Measurements from ENCODE around the gene FOXP1. TPM values are rescaled to one million over a fixed set of nuclear protein-coding genes. Genes with fewer than 3 reads are reported as not detected.

FOXP1 gene
- total RNA-seq, 1 donor from 2014 or later, result 110 TPM

GRCh38 chr3:70933105-70933810 is 650.3 kb downstream of the FOXP1 start:
- H3K4me3 Mint-ChIP-seq, result no peak overlapping the region
- intact Hi-C loops (cut with micrococcal nuclease), result no loop called here
- peaks cover 4% of the 10 kb centered on the region for H3K9me3 Mint-ChIP-seq
- peaks cover 5% of the 10 kb centered on the region for H3K4me1 Mint-ChIP-seq
- no peak overlapping the region for H3K27ac Mint-ChIP-seq
- H3K36me3 Mint-ChIP-seq (ENCODE audit: low read depth), result no peaks in the 10 kb centered on the region
- peaks cover 13% of the 10 kb centered on the region for H3K27me3 Mint-ChIP-seq
- no peak for DNase-seq

GRCh38 chr3:70930066-70930465 is 653.5 kb downstream of the FOXP1 start:
- H3K27ac Mint-ChIP-seq, result no peak overlapping the region
- H3K27me3 Mint-ChIP-seq, result no peaks in the 10 kb centered on the region
- no peak overlapping the region for H3K4me3 Mint-ChIP-seq
- intact Hi-C loops (cut with micrococcal nuclease), result no loop called here
- peaks cover 4% of the 10 kb centered on the region for H3K9me3 Mint-ChIP-seq
- H3K4me1 Mint-ChIP-seq, result peaks cover 5% of the 10 kb centered on the region
- no peak for DNase-seq
- no peaks in the 10 kb centered on the region for H3K36me3 Mint-ChIP-seq (ENCODE audit: low read depth)

- Mint-ChIP-seq H3K4me3 (no peak overlapping the region), H3K36me3 (ENCODE audit: low read depth) (no peaks in the 10 kb centered on the region), H3K27ac (no peak overlapping the region), H3K27me3 (peaks cover under 1% of the 10 kb centered on the region), H3K4me1 (no peaks in the 10 kb centered on the region), H3K9me3 (peaks cover 15% of the 10 kb centered on the region)
- no peak for DNase-seq
- intact Hi-C loops (cut with micrococcal nuclease), result no loop called here
Measured at GRCh38 chr3:70927239-70927638, 656.3 kb downstream of the FOXP1 start.

GRCh38 chr3:70926835-70927234 is 656.7 kb downstream of the FOXP1 start:
- H3K27ac Mint-ChIP-seq, result no peak overlapping the region
- peaks cover 1% of the 10 kb centered on the region for H3K27me3 Mint-ChIP-seq
- no peaks in the 10 kb centered on the region for H3K36me3 Mint-ChIP-seq (ENCODE audit: low read depth)
- peaks cover 15% of the 10 kb centered on the region for H3K9me3 Mint-ChIP-seq
- DNase-seq, result no peak
- H3K4me1 Mint-ChIP-seq, result no peaks in the 10 kb centered on the region
- intact Hi-C loops (cut with micrococcal nuclease), result no loop called here
- H3K4me3 Mint-ChIP-seq, result no peak overlapping the region

GRCh38 chr3:70919661-70920060 is 663.9 kb downstream of the FOXP1 start:
- intact Hi-C loops (cut with micrococcal nuclease), result no loop called here
- no peak overlapping the region for H3K4me3 Mint-ChIP-seq
- H3K4me1 Mint-ChIP-seq, result no peaks in the 10 kb centered on the region
- no peak for DNase-seq
- H3K36me3 Mint-ChIP-seq (ENCODE audit: low read depth), result no peaks in the 10 kb centered on the region
- peaks cover 7% of the 10 kb centered on the region for H3K27me3 Mint-ChIP-seq
- H3K27ac Mint-ChIP-seq, result no peak overlapping the region
- peaks cover 14% of the 10 kb centered on the region for H3K9me3 Mint-ChIP-seq

- Mint-ChIP-seq H3K4me3 (no peak overlapping the region), H3K36me3 (ENCODE audit: low read depth) (no peaks in the 10 kb centered on the region), H3K27ac (no peak overlapping the region), H3K9me3 (peaks cover 8% of the 10 kb centered on the region), H3K27me3 (peaks cover 8% of the 10 kb centered on the region), H3K4me1 (no peaks in the 10 kb centered on the region)
- DNase-seq, result no peak
- intact Hi-C loops (cut with micrococcal nuclease), result no loop called here
Measured at GRCh38 chr3:70919091-70919490, 664.4 kb downstream of the FOXP1 start.

GRCh38 chr3:70916375-70917055 is 667.0 kb downstream of the FOXP1 start:
- peak; percentile 22 for DNase-seq
- Mint-ChIP-seq H3K27me3 (peaks cover 6% of the 10 kb centered on the region), H3K9me3 (no peaks in the 10 kb centered on the region), H3K4me1 (no peaks in the 10 kb centered on the region), H3K4me3 (no peak overlapping the region), H3K36me3 (ENCODE audit: low read depth) (no peaks in the 10 kb centered on the region), H3K27ac (no peak overlapping the region)
- intact Hi-C loops (cut with micrococcal nuclease), result no loop called here

- intact Hi-C loops (cut with micrococcal nuclease), result no loop called here
Measured at GRCh38 chr3:70914862-70915261, 668.7 kb downstream of the FOXP1 start.

GRCh38 chr3:70911719-70912118 is 671.8 kb downstream of the FOXP1 start:
- Mint-ChIP-seq H3K9me3 (no peaks in the 10 kb centered on the region), H3K36me3 (ENCODE audit: low read depth) (no peaks in the 10 kb centered on the region), H3K27me3 (peaks cover 10% of the 10 kb centered on the region), H3K4me3 (no peak overlapping the region), H3K4me1 (no peaks in the 10 kb centered on the region), H3K27ac (no peak overlapping the region)
- intact Hi-C loops (cut with micrococcal nuclease), result no loop called here
- no peak for DNase-seq

More at GRCh38 chr3:70914862-70915261, 668.7 kb downstream of the FOXP1 start:
- H3K4me1 Mint-ChIP-seq, result no peaks in the 10 kb centered on the region
- peaks cover 10% of the 10 kb centered on the region for H3K27me3 Mint-ChIP-seq
- no peaks in the 10 kb centered on the region for H3K9me3 Mint-ChIP-seq
- DNase-seq, result no peak
- no peaks in the 10 kb centered on the region for H3K36me3 Mint-ChIP-seq (ENCODE audit: low read depth)
- H3K27ac Mint-ChIP-seq, result no peak overlapping the region
- no peak overlapping the region for H3K4me3 Mint-ChIP-seq

GRCh38 chr3:70905491-70905890 is 678.0 kb downstream of the FOXP1 start:
- Mint-ChIP-seq H3K27me3 (peaks cover 13% of the 10 kb centered on the region), H3K9me3 (no peaks in the 10 kb centered on the region), H3K27ac (no peak overlapping the region), H3K4me1 (no peaks in the 10 kb centered on the region), H3K36me3 (ENCODE audit: low read depth) (no peaks in the 10 kb centered on the region), H3K4me3 (no peak overlapping the region)
- intact Hi-C loops (cut with micrococcal nuclease), result no loop called here
- DNase-seq, result no peak

Other genes starting within 250 kb of the FOXP1 start
- 20.3 and 20.7 TPM in 2 replicates for gene EIF4E3, start 141.7 kb upstream of the FOXP1 start, total RNA-seq
- 1.0 and 1.4 TPM in 2 replicates for gene GPR27, start 170.1 kb upstream of the FOXP1 start, total RNA-seq
- not detected in 2 replicates for gene PROK2, start 201.4 kb upstream of the FOXP1 start, total RNA-seq